BE2C (cell line): ENCODE data around the gene CD101.

Experiments
- DNase-seq: peaks from one replicate; pipeline ENCODE4 v3.0.0-alpha.2; 2020
- H3K27me3 ChIP-seq: fragments of 250-450 bp; sonication (Bioruptor Pico); 2 replicates; pipeline ENCODE4 v1.5.1; 2020; ENCODE audit warnings: mild to moderate bottlenecking
- H3K36me3 ChIP-seq: fragments of 250-450 bp; sonication (Bioruptor Pico); 2 replicates; pipeline ENCODE4 v1.5.1; 2020; ENCODE audit warnings: mild to moderate bottlenecking
- H3K4me1 ChIP-seq: fragments of 250-450 bp; sonication (Bioruptor Pico); 2 replicates; pipeline ENCODE4 v1.5.1; 2020
- H3K4me3 ChIP-seq: 2 replicates; pipeline ENCODE4 v1.5.1; 2011; ENCODE audit warnings: low read depth, low read length
- H3K9me3 ChIP-seq: fragments of 250-450 bp; sonication (Bioruptor Pico); 2 replicates; pipeline ENCODE4 v1.5.1; 2020
- CTCF ChIP-seq: IDR thresholded peaks from 2 replicates; pipeline ENCODE4 v1.5.1; 2012; ENCODE audit warnings: mild to moderate bottlenecking, low read depth, low read length

Gene CD101

DNA sequence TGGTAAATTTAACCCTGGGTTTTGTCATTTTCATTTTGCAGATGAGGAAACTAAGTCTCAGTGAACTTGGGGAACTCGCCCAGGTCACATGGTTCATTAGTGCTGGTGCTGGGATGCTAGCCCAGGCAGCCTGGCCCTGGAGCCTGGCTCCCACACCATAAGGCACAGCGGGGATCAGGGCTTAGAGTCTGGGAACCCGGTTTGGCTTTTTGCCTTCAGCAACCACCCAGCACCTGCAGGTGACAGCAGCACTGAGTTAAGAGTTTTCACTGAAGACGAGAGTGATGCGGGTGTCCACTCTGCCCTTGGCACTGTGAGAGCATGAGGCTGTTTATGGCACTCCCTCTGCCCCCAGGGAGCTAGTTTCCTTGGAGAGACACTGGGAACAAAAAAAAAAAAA, 18.4 kb upstream of the CD101 start:
- DNase-seq = no peak
- no peaks in the 10 kb centered on the region for H3K36me3 ChIP-seq
- no peaks in the 10 kb centered on the region for H3K27me3 ChIP-seq
- TF ChIP-seq CTCF = no peak
- H3K4me3 ChIP-seq = no peak overlapping the region
- no peaks in the 10 kb centered on the region for H3K4me1 ChIP-seq
- H3K9me3 ChIP-seq = no peaks in the 10 kb centered on the region

- no peak overlapping the region for H3K4me3 ChIP-seq
- DNase-seq = no peak
- no peaks in the 10 kb centered on the region for H3K36me3 ChIP-seq
- no peaks in the 10 kb centered on the region for H3K9me3 ChIP-seq
- no peaks in the 10 kb centered on the region for H3K27me3 ChIP-seq
- no peak for TF ChIP-seq CTCF
- H3K4me1 ChIP-seq = no peaks in the 10 kb centered on the region
Observed at GRCh38 chr1:116983678-116984077, 17.9 kb upstream of the CD101 start.

DNA sequence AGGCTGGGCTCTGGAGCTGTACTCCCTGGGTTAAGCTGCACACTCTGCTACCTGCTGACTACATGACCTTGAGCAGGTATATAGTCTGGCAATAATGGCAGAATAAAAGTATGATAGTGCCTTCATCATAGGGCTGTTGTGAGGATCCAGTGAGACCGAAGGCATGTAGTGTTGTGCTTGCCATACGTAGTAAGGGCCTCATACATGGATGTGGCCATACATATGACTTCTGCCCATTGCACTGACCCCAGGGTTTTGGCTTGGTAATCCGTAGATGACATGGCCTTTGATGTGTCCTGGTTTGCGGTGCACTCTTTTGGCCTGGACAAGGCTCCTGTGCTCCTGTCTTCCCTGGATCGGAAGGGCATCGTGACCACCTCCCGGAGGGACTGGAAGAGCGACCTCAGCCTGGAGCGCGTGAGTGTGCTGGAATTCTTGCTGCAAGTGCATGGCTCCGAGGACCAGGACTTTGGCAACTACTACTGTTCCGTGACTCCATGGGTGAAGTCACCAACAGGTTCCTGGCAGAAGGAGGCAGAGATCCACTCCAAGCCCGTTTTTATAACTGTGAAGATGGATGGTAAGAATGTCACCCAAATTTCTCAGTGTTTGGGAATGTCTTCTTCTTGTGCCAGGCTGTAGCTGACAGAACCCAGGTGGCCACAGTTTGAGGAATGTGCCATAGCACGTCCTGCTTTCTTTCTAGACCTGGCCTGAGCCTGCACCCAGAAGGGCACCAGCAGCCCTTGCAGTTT, 17.0 kb upstream of the CD101 start:
- no peak for DNase-seq
- no peaks in the 10 kb centered on the region for H3K9me3 ChIP-seq
- no peaks in the 10 kb centered on the region for H3K4me1 ChIP-seq
- H3K4me3 ChIP-seq = no peak overlapping the region
- H3K36me3 ChIP-seq = no peaks in the 10 kb centered on the region
- TF ChIP-seq CTCF = no peak
- no peaks in the 10 kb centered on the region for H3K27me3 ChIP-seq

- DNase-seq = no peak
- Histone ChIP-seq H3K4me1 (no peaks in the 10 kb centered on the region), H3K27me3 (no peaks in the 10 kb centered on the region), H3K9me3 (no peaks in the 10 kb centered on the region), H3K36me3 (no peaks in the 10 kb centered on the region), H3K4me3 (no peak overlapping the region)
- no peak for TF ChIP-seq CTCF
Observed at GRCh38 chr1:116986421-116987255, 14.9 kb upstream of the CD101 start.

- no peaks in the 10 kb centered on the region for H3K36me3 ChIP-seq
- no peak for DNase-seq
- H3K4me1 ChIP-seq = no peaks in the 10 kb centered on the region
- no peaks in the 10 kb centered on the region for H3K27me3 ChIP-seq
- TF ChIP-seq CTCF = no peak
- no peak overlapping the region for H3K4me3 ChIP-seq
- no peaks in the 10 kb centered on the region for H3K9me3 ChIP-seq
Observed at GRCh38 chr1:116987256-116987555, 14.4 kb upstream of the CD101 start.

DNA sequence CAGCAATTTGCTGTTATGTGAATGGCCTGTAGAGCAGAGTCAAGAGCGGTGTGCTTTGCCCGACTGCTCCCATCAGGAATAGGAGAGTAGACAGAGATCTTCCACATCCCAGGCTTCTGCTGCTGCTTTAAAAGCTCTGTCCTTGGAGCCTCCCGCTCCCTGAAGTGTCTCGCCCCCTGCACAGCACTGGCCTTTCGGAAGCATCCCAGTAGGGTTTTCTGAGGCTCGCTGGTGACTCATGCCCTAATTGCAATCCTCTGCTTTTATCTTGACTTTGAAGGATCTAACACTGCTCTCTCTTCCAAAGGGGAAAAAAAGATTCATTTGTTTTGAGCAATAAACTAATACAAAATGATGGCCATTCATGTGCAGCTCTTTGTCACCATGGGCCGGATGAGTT, 13.3 kb upstream of the CD101 start:
- no peak for DNase-seq
- H3K36me3 ChIP-seq = no peaks in the 10 kb centered on the region
- no peaks in the 10 kb centered on the region for H3K27me3 ChIP-seq
- H3K4me3 ChIP-seq = no peak overlapping the region
- H3K9me3 ChIP-seq = no peaks in the 10 kb centered on the region
- no peak for TF ChIP-seq CTCF
- H3K4me1 ChIP-seq = no peaks in the 10 kb centered on the region
